A549 treated with GW870086 at 1 μM for 4 hours (cell line): ENCODE results near the gene LIMK1. TPM values are rescaled to one million over a fixed set of nuclear protein-coding genes. Genes with fewer than 3 reads are reported as not detected.

Source experiments
- total RNA-seq: library from RNA; stranded (reverse); fragments of 200-300 nt; extraction: Qiagen RNA extraction; gene quantifications from 5 replicates; pipeline ENCODE4 v1.2.3, GENCODE V29; 2022; ENCODE audit warnings: low read depth

The LIMK1 gene
- total RNA-seq = 28.4 to 35.2 TPM (median 31.0 TPM) in 5 replicates

DNA sequence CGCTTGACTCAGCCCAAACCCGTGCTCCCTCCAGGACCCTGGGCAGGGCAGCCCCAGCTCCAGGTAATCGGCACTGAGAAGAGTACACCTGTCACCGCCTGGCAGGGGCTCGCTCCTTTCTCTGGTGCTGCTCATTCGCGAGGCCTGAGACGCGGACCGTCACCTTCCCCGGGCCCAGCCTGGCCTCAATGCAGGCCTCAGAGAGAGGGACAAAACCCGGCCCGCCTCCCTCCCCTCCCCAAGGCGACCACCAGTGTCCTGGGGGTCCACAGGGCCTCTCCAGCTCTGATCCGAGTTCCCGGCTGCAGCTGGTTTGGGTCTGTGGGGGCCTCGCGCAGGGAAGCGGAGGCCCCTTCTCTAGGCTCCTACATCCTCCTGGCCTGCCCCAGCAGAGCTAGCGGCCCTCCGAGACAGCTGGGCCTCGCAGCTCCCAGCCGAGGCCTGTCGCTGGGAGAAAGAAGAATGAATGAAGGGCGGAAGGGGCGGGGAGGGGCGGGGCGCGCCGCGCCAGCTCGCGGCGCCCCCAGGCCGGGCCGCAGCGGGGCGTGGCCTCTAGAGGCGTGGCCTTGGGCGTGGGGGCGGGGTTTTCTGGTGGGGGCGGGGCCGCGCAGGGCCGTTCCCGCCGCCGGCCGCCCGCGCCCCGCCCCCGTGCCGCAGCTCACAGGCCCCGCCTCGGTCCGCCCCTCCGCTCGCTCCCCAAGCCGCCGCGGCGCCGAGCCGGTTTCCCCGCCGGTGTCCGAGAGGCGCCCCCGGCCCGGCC lies at the start of gene LIMK1:
Gene LIMK1, plus strand, starts transcription at position 688 of the 760 bp plus-strand sequence. CDS start 187 bp downstream, outside the sequence.

Other genes with a start within 250 kb of the LIMK1 start
- gene METTL27, start 241.3 kb upstream of the LIMK1 start, total RNA-seq = 7.1 to 11.1 TPM (median 10.1 TPM) in 5 replicates
- 0.32 TPM in 1 of 5 replicates, not detected in the others for gene TMEM270, start 222.6 kb upstream of the LIMK1 start, total RNA-seq
- gene ELN, start 55.6 kb upstream of the LIMK1 start, total RNA-seq = 0.06 to 0.16 TPM (median 0.08 TPM) in 5 replicates
- gene EIF4H, start 90.6 kb downstream of the LIMK1 start, total RNA-seq = 293 to 311 TPM (median 297 TPM) in 5 replicates
- 0.97 to 1.6 TPM (median 1.1 TPM) in 5 replicates for gene LAT2, start 126.2 kb downstream of the LIMK1 start, total RNA-seq
- gene RFC2, start 170.6 kb downstream of the LIMK1 start, total RNA-seq = 48.5 to 60.7 TPM (median 56.3 TPM) in 5 replicates
- gene CLIP2, start 205.6 kb downstream of the LIMK1 start, total RNA-seq = 11.7 to 17.4 TPM (median 15.2 TPM) in 5 replicates